Spinal cord (tissue), 10 donors: ENCODE measurements around the gene RPS6KB2. TPM values are rescaled to one million over a fixed set of nuclear protein-coding genes. Genes with fewer than 3 reads are reported as not detected.

Experiments
- DNase-seq, 6 donors: peaks; one replicate each; pipeline versions ENCODE4 v3.0.0 to v3.0.0-alpha.2; 2013 to 2015; ENCODE audit warnings: low spot score in 6 of 6, low read depth in 4 of 6
- H3K27ac ChIP-seq: one replicate; pipeline ENCODE4 v1.5.1; 2013; ENCODE audit warnings: low read depth, low read length, control low read depth
- H3K27me3 ChIP-seq: one replicate; pipeline ENCODE4 v1.6.1; 2013; ENCODE audit warnings: low read length; ENCODE audit not compliant: control insufficient read depth, insufficient read depth
- H3K36me3 ChIP-seq: one replicate; pipeline ENCODE4 v1.6.1; 2013; ENCODE audit warnings: low read length; ENCODE audit not compliant: control insufficient read depth, insufficient read depth
- H3K4me1 ChIP-seq: one replicate; pipeline ENCODE4 v1.6.1; 2013; ENCODE audit warnings: low read length; ENCODE audit not compliant: control insufficient read depth, insufficient read depth
- H3K4me3 ChIP-seq: one replicate; pipeline ENCODE4 v1.5.1; 2013; ENCODE audit warnings: low read depth, low read length, control low read depth
- H3K9me3 ChIP-seq: one replicate; pipeline ENCODE4 v1.6.1; 2013; ENCODE audit warnings: low read length; ENCODE audit not compliant: control insufficient read depth, insufficient read depth
- WGBS: methylation state at CpG from one replicate; pipeline ENCODE4 v1.1.5; 2013; ENCODE audit warnings: missing lambda C conversion rate; ENCODE audit not compliant: insufficient coverage; 5-methylcytosine and 5-hydroxymethylcytosine counted together
- polyA plus RNA-seq, 2 donors: library from polyadenylated mRNA; unstranded; fragments of 120-200 nt; gene quantifications; one replicate each; pipeline ENCODE4 v1.2.1, GENCODE V29; 2013; ENCODE audit not compliant: insufficient read length in 2 of 2
- total RNA-seq, 2 donors: library from RNA; depleted of rRNA in 1 of 2; stranded (reverse); fragments of 120-200 nt in 1 of 2; fragments of >200 nt in 1 of 2; gene quantifications; one replicate each; pipeline versions ENCODE4 v1.2.3 to v1.2.4, GENCODE V29; 2013 to 2014
- donor health status: healthy.

RPS6KB2 gene
- total and polyA plus RNA-seq, 4 donors: 14.2 to 46.7 (median 36.9) TPM

GRCh38 chr11:67410369-67410831 is 17.9 kb upstream of the RPS6KB2 start:
- H3K27me3 ChIP-seq: peaks cover 17% of the 10 kb centered on the region
- DNase-seq: peak in 2 of 6 donors; percentile 18 to 51
- H3K36me3 ChIP-seq: no peaks in the 10 kb centered on the region
- H3K9me3 ChIP-seq: no peaks in the 10 kb centered on the region
- WGBS: 27% methylated on average over 12 of the region's 15 CpGs
- peaks cover 43% of the 10 kb centered on the region for H3K4me1 ChIP-seq
- peak overlapping the region; percentile 33 for H3K27ac ChIP-seq
- H3K4me3 ChIP-seq: no peak overlapping the region

- H3K36me3 ChIP-seq: no peaks in the 10 kb centered on the region
- H3K27ac ChIP-seq: peak overlapping the region; percentile 33
- H3K27me3 ChIP-seq: peaks cover 17% of the 10 kb centered on the region
- peaks cover 48% of the 10 kb centered on the region for H3K4me1 ChIP-seq
- no peaks in the 10 kb centered on the region for H3K9me3 ChIP-seq
- H3K4me3 ChIP-seq: no peak overlapping the region
- no peak for DNase-seq
- 81% methylated on average over 17 of the region's 17 CpGs for WGBS
These were observed 17.1 kb upstream of the RPS6KB2 start for GRCh38 chr11:67410984-67411784.

- Histone ChIP-seq H3K9me3 (no peaks in the 10 kb centered on the region), H3K27ac (no peak overlapping the region), H3K36me3 (no peaks in the 10 kb centered on the region), H3K4me1 (peaks cover 54% of the 10 kb centered on the region), H3K4me3 (no peak overlapping the region), H3K27me3 (peaks cover 17% of the 10 kb centered on the region)
- no peak for DNase-seq
- 85% methylated on average over 6 of the region's 7 CpGs for WGBS
These were observed 16.5 kb upstream of the RPS6KB2 start for GRCh38 chr11:67411785-67412152.

- Histone ChIP-seq H3K36me3 (peaks cover 5% of the 10 kb centered on the region), H3K27ac (no peak overlapping the region), H3K27me3 (peaks cover 17% of the 10 kb centered on the region), H3K9me3 (no peaks in the 10 kb centered on the region), H3K4me1 (peaks cover 60% of the 10 kb centered on the region), H3K4me3 (no peak overlapping the region)
- no peak for DNase-seq
- 75% methylated on average over 8 of the region's 9 CpGs for WGBS
These were observed 15.7 kb upstream of the RPS6KB2 start for GRCh38 chr11:67412495-67413179.

GRCh38 chr11:67413266-67413849 is 14.9 kb upstream of the RPS6KB2 start:
- H3K4me1 ChIP-seq: peaks cover 63% of the 10 kb centered on the region
- peaks cover 17% of the 10 kb centered on the region for H3K27me3 ChIP-seq
- H3K36me3 ChIP-seq: peaks cover 6% of the 10 kb centered on the region
- H3K4me3 ChIP-seq: no peak overlapping the region
- H3K9me3 ChIP-seq: no peaks in the 10 kb centered on the region
- no peak for DNase-seq
- WGBS: 100% methylated on average over 1 of the region's 2 CpGs
- no peak overlapping the region for H3K27ac ChIP-seq

GRCh38 chr11:67415501-67416304 is 12.6 kb upstream of the RPS6KB2 start, which contains the start of gene CARNS1:
Gene CARNS1 (plus strand): TSS chr11:67415678. CDS start chr11:67416200, 522 bp downstream.
- Histone ChIP-seq H3K36me3 (peaks cover 14% of the 10 kb centered on the region), H3K9me3 (no peaks in the 10 kb centered on the region), H3K4me3 (peak within 1 kb of the TSS; percentile 9), H3K27ac (no peak within 1 kb of the TSS), H3K4me1 (peaks cover 64% of the 10 kb centered on the region), H3K27me3 (peaks cover 17% of the 10 kb centered on the region)
- no peak for DNase-seq
- WGBS: 6% methylated on average over 54 of the region's 67 CpGs

GRCh38 chr11:67416416-67417335 is 11.6 kb upstream of the RPS6KB2 start:
- DNase-seq: peak in 2 of 6 donors; percentile 45 to 62
- Histone ChIP-seq H3K9me3 (no peaks in the 10 kb centered on the region), H3K27me3 (peaks cover 17% of the 10 kb centered on the region), H3K4me1 (peaks cover 64% of the 10 kb centered on the region), H3K4me3 (peak overlapping the region; percentile 9), H3K27ac (no peak overlapping the region), H3K36me3 (peaks cover 14% of the 10 kb centered on the region)
- WGBS: 38% methylated on average over 17 of the region's 21 CpGs

- 63% methylated on average over 12 of the region's 12 CpGs for WGBS
- H3K4me3 ChIP-seq: no peak overlapping the region
- DNase-seq: no peak
- peaks cover 14% of the 10 kb centered on the region for H3K36me3 ChIP-seq
- H3K27me3 ChIP-seq: peaks cover 13% of the 10 kb centered on the region
- H3K4me1 ChIP-seq: peaks cover 64% of the 10 kb centered on the region
- H3K9me3 ChIP-seq: no peaks in the 10 kb centered on the region
- no peak overlapping the region for H3K27ac ChIP-seq
These were observed 10.9 kb upstream of the RPS6KB2 start for GRCh38 chr11:67417425-67417824.
